CD4-positive, alpha-beta T cell treated with Interleukin-2 at 100 ng/mL for 4 hours (primary cell): ENCODE results near the gene HOXD11.

Experiments
- DNase-seq: peaks from one replicate; pipeline ENCODE4 v3.0.0-alpha.2; 2020; ENCODE audit warnings: low spot score

HOXD11 gene

GRCh38 chr2:176081376-176081836, 25.7 kb upstream of the HOXD11 start:
- no peak for DNase-seq

GRCh38 chr2:176081837-176082524, 25.1 kb upstream of the HOXD11 start:
- no peak for DNase-seq

- DNase-seq: no peak
Measured at GRCh38 chr2:176082525-176082823, 24.6 kb upstream of the HOXD11 start.

- DNase-seq: no peak
Measured at GRCh38 chr2:176082824-176083751, 24.0 kb upstream of the HOXD11 start.

GRCh38 chr2:176083796-176084261, 23.3 kb upstream of the HOXD11 start, which contains the start of gene EVX2:
EVX2 (minus strand) TSS chr2:176083962; CDS start chr2:176083776, 186 bp downstream.
- DNase-seq: no peak

- no peak for DNase-seq
Measured at GRCh38 chr2:176084611-176085119, 22.4 kb upstream of the HOXD11 start.

GRCh38 chr2:176085120-176085788, 21.8 kb upstream of the HOXD11 start:
- DNase-seq: no peak

GRCh38 chr2:176085861-176086771, 21.0 kb upstream of the HOXD11 start:
- no peak for DNase-seq

GRCh38 chr2:176087330-176088047, 19.6 kb upstream of the HOXD11 start:
- DNase-seq: no peak

GRCh38 chr2:176088048-176088936, 18.8 kb upstream of the HOXD11 start:
- no peak for DNase-seq

- no peak for DNase-seq
Measured at GRCh38 chr2:176088937-176089842, 17.9 kb upstream of the HOXD11 start.

GRCh38 chr2:176089843-176090395, 17.2 kb upstream of the HOXD11 start:
- no peak for DNase-seq

- no peak for DNase-seq
Measured at GRCh38 chr2:176090862-176091261, 16.2 kb upstream of the HOXD11 start.

GRCh38 chr2:176091329-176092258, 15.5 kb upstream of the HOXD11 start:
- no peak for DNase-seq

GRCh38 chr2:176092270-176093144, 14.6 kb upstream of the HOXD11 start, which contains the start of gene HOXD13:
HOXD13 (plus strand) TSS chr2:176092721; CDS start chr2:176092891, 170 bp downstream.
- no peak for DNase-seq
